H9 (cell line): ENCODE data around the gene USP47. TPM values are rescaled to one million over a fixed set of nuclear protein-coding genes. Genes with fewer than 3 reads are reported as not detected.

Experiments used
- DNase-seq: peaks from one replicate; pipeline ENCODE4 v3.0.0-alpha.2; 2017
- H2AFZ ChIP-seq: one replicate; pipeline ENCODE4 v1.6.1; 2013; ENCODE audit warnings: mild to moderate bottlenecking, low read length, control low read depth, moderate library complexity
- H2AK5ac ChIP-seq: 2 replicates; pipeline ENCODE4 v1.6.1; 2013; ENCODE audit warnings: low read length, control low read depth, mixed read lengths; ENCODE audit not compliant: insufficient read length
- H2BK120ac ChIP-seq: one replicate; pipeline ENCODE4 v1.6.1; 2013; ENCODE audit warnings: low read depth, mild to moderate bottlenecking, low read length, control low read depth, inconsistent platforms; ENCODE audit not compliant: poor library complexity, severe bottlenecking
- H2BK12ac ChIP-seq: 2 replicates; pipeline ENCODE4 v1.6.1; 2013; ENCODE audit warnings: low read length, control low read depth, mixed read lengths, low read depth; ENCODE audit not compliant: insufficient read length
- H2BK15ac ChIP-seq: 2 replicates; pipeline ENCODE4 v1.6.1; 2013; ENCODE audit warnings: low read depth, low read length, control low read depth
- H2BK20ac ChIP-seq: one replicate; pipeline ENCODE4 v1.6.1; 2013; ENCODE audit warnings: low read depth, mild to moderate bottlenecking, low read length, control low read depth, inconsistent platforms; ENCODE audit not compliant: poor library complexity, severe bottlenecking
- H2BK5ac ChIP-seq: 2 replicates; pipeline ENCODE4 v1.6.1; 2013; ENCODE audit warnings: low read length, control low read depth, mixed read lengths; ENCODE audit not compliant: insufficient read length
- H3K14ac ChIP-seq: 2 replicates; pipeline ENCODE4 v1.6.1; 2013; ENCODE audit warnings: low read length, control low read depth; ENCODE audit not compliant: insufficient read depth
- H3K18ac ChIP-seq: 2 replicates; pipeline ENCODE4 v1.6.1; 2013; ENCODE audit warnings: low read depth, mild to moderate bottlenecking, mixed read lengths, low read length, control low read depth; ENCODE audit not compliant: insufficient read length
- H3K23ac ChIP-seq: 2 replicates; pipeline ENCODE4 v1.6.1; 2013; ENCODE audit warnings: low read length, control low read depth, mixed read lengths, low read depth; ENCODE audit not compliant: insufficient read length
- H3K23me2 ChIP-seq: 2 replicates; pipeline ENCODE4 v1.6.1; 2013; ENCODE audit warnings: low read depth, mild to moderate bottlenecking, mixed read lengths, low read length, control low read depth; ENCODE audit not compliant: insufficient read length, poor library complexity, severe bottlenecking
- H3K27ac ChIP-seq: 2 replicates; pipeline ENCODE4 v1.5.1; 2013; ENCODE audit warnings: low read length, control low read depth, mixed read lengths, low read depth; ENCODE audit not compliant: insufficient read length
- H3K27me3 ChIP-seq: 2 replicates; pipeline ENCODE4 v1.6.1; 2013; ENCODE audit warnings: low read length, control low read depth, inconsistent platforms; ENCODE audit not compliant: insufficient read depth
- H3K4ac ChIP-seq: 2 replicates; pipeline ENCODE4 v1.6.1; 2013; ENCODE audit warnings: low read depth, mild to moderate bottlenecking, control low read depth, inconsistent platforms, low read length, moderate library complexity
- H3K4me1 ChIP-seq: 2 replicates; pipeline ENCODE4 v1.6.1; 2013; ENCODE audit warnings: low read length, control low read depth, inconsistent platforms; ENCODE audit not compliant: insufficient read depth
- H3K4me2 ChIP-seq: 2 replicates; pipeline ENCODE4 v1.6.1; 2013; ENCODE audit warnings: low read length, control low read depth, mixed read lengths; ENCODE audit not compliant: insufficient read length, insufficient read depth
- H3K56ac ChIP-seq: 2 replicates; pipeline ENCODE4 v1.6.1; 2013; ENCODE audit warnings: low read depth, mild to moderate bottlenecking, mixed read lengths, low read length, control low read depth; ENCODE audit not compliant: insufficient read length
- H3K79me1 ChIP-seq: 2 replicates; pipeline ENCODE4 v1.6.1; 2013; ENCODE audit warnings: low read depth, mild to moderate bottlenecking, moderate library complexity, low read length, control low read depth, inconsistent platforms; ENCODE audit not compliant: insufficient read depth, poor library complexity, severe bottlenecking
- H3K79me2 ChIP-seq: 2 replicates; pipeline ENCODE4 v1.6.1; 2013; ENCODE audit warnings: low read length, control low read depth, inconsistent platforms; ENCODE audit not compliant: insufficient read depth
- H3K9ac ChIP-seq: 2 replicates; pipeline ENCODE4 v1.6.1; 2013; ENCODE audit warnings: low read length, control low read depth, mixed read lengths; ENCODE audit not compliant: insufficient read length; ENCODE audit errors: extremely low read depth
- H3K9me3 ChIP-seq: one replicate; pipeline ENCODE4 v1.6.1; 2013; ENCODE audit warnings: low read depth, low read length, inconsistent platforms; ENCODE audit not compliant: control insufficient read depth
- H3T11ph ChIP-seq: one replicate; pipeline ENCODE4 v1.6.1; 2013; ENCODE audit warnings: mild to moderate bottlenecking, low read length, control low read depth, inconsistent platforms
- H4K20me1 ChIP-seq: one replicate; pipeline ENCODE4 v1.6.1; 2013; ENCODE audit not compliant: control insufficient read depth, insufficient read length, insufficient read depth
- H4K5ac ChIP-seq: 2 replicates; pipeline ENCODE4 v1.6.1; 2013; ENCODE audit warnings: low read depth, mild to moderate bottlenecking, mixed read lengths, low read length, control low read depth; ENCODE audit not compliant: insufficient read length
- H4K8ac ChIP-seq: replicated peaks from 2 replicates; pipeline ENCODE4 v1.6.1; 2013; ENCODE audit warnings: low read length, control low read depth, mixed read lengths, low read depth; ENCODE audit not compliant: insufficient read length
- H4K91ac ChIP-seq: 2 replicates; pipeline ENCODE4 v1.6.1; 2013; ENCODE audit warnings: low read depth, mild to moderate bottlenecking, moderate library complexity, mixed read lengths, low read length, control low read depth; ENCODE audit not compliant: insufficient read length
- H3K27ac Mint-ChIP-seq, 3 experiments: 2 replicates in 2 of 3; 3 replicates in 1 of 3; pipeline ENCODE4 v1.8.0; 2020 to 2021; ENCODE audit warnings: mixed read lengths in 3 of 3, mild to moderate bottlenecking in 1 of 3, moderate library complexity in 1 of 3
- H3K27me3 Mint-ChIP-seq: 2 replicates; pipeline ENCODE4 v1.8.0; 2021; ENCODE audit warnings: low read depth, mild to moderate bottlenecking, moderate library complexity, mixed read lengths
- H3K36me3 Mint-ChIP-seq, 3 experiments: 2 replicates in 2 of 3; 3 replicates in 1 of 3; pipeline ENCODE4 v1.8.0; 2020 to 2021; ENCODE audit warnings: low read depth in 3 of 3, mixed read lengths in 3 of 3; ENCODE audit not compliant: insufficient read depth in 1 of 3
- H3K4me1 Mint-ChIP-seq, 2 experiments: 2 replicates each; pipeline ENCODE4 v1.8.0; 2020; ENCODE audit warnings: mixed read lengths in 2 of 2
- H3K4me3 Mint-ChIP-seq, 2 experiments: 2 replicates in 1 of 2; 3 replicates in 1 of 2; pipeline ENCODE4 v1.8.0; 2020 to 2021; ENCODE audit warnings: mild to moderate bottlenecking in 2 of 2, mixed read lengths in 2 of 2, moderate library complexity in 1 of 2
- H3K9me3 Mint-ChIP-seq, 2 experiments: 2 replicates in 1 of 2; 3 replicates in 1 of 2; pipeline ENCODE4 v1.8.0; 2020; ENCODE audit warnings: mild to moderate bottlenecking in 2 of 2, mixed read lengths in 2 of 2, moderate library complexity in 1 of 2
- WGBS: extraction: QIAGEN DNeasy Blood & Tissue Kit; methylation state at CpG from one replicate; pipeline ENCODE4 v1.1.7; 2013; ENCODE audit warnings: missing lambda C conversion rate, low lambda C conversion rate, mixed read lengths; ENCODE audit not compliant: insufficient read length; ENCODE audit errors: extremely low coverage; 5-methylcytosine and 5-hydroxymethylcytosine counted together
- total RNA-seq: library from RNA; stranded (reverse); gene quantifications from 2 replicates; pipeline ENCODE4 v1.2.1, GENCODE V29; 2021
- TF ChIP-seq, protein P1 (sequence below): fragments of 200-600 bp; sonication (generic); conservative IDR thresholded peaks from 3 replicates; pipeline ENCODE4 v1.8.0; 2021; ENCODE audit warnings: antibody characterized with exemption, mild to moderate bottlenecking

USP47 gene
- total RNA-seq, 1 experiment from 2014 or later, result 26.7 TPM

DNA sequence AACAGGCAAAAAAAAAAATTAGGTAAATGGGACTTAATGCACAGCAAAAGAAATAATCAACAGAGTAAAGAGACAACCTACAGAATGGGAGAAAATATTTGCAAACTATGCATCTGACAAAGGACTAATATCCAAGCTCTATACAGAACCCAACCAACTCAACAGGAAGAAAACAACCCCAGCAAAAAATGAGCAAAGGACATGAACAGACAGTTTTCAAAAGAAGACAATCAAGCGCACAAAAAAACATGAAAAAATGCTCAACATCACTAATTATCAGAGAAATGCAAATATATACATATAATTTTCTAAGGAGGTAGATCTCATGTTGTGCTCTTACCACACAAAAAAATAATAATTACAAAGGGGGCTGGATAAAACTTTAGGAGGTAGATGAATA is 36.5 kb upstream of the USP47 start:
- no peak overlapping the region for H3T11ph ChIP-seq
- H3K23me2 ChIP-seq, result no peaks in the 10 kb centered on the region
- DNase-seq, result no peak
- H3K79me1 ChIP-seq, result no peaks in the 10 kb centered on the region
- H3K14ac ChIP-seq, result no peak overlapping the region
- H2BK20ac ChIP-seq, result no peak overlapping the region
- H4K8ac ChIP-seq, result no peak overlapping the region
- H3K23ac ChIP-seq, result no peak overlapping the region
- no peak overlapping the region for H3K27ac ChIP-seq
- TF ChIP-seq, protein P1, sequence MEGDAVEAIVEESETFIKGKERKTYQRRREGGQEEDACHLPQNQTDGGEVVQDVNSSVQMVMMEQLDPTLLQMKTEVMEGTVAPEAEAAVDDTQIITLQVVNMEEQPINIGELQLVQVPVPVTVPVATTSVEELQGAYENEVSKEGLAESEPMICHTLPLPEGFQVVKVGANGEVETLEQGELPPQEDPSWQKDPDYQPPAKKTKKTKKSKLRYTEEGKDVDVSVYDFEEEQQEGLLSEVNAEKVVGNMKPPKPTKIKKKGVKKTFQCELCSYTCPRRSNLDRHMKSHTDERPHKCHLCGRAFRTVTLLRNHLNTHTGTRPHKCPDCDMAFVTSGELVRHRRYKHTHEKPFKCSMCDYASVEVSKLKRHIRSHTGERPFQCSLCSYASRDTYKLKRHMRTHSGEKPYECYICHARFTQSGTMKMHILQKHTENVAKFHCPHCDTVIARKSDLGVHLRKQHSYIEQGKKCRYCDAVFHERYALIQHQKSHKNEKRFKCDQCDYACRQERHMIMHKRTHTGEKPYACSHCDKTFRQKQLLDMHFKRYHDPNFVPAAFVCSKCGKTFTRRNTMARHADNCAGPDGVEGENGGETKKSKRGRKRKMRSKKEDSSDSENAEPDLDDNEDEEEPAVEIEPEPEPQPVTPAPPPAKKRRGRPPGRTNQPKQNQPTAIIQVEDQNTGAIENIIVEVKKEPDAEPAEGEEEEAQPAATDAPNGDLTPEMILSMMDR, result no peak
- H3K79me2 ChIP-seq, result no peaks in the 10 kb centered on the region; the same call in 1 of the 2 replicates
- H2BK12ac ChIP-seq, result no peak overlapping the region
- H3K18ac ChIP-seq, result no peak overlapping the region
- H3K27ac Mint-ChIP-seq, result no peak overlapping the region
- H2AK5ac ChIP-seq, result no peak overlapping the region
- no peak overlapping the region for H2AFZ ChIP-seq
- no peak overlapping the region for H3K4me3 Mint-ChIP-seq
- H3K36me3 Mint-ChIP-seq, result no peaks in the 10 kb centered on the region
- H2BK15ac ChIP-seq, result no peak overlapping the region
- no peak overlapping the region for H4K5ac ChIP-seq
- no peaks in the 10 kb centered on the region for H3K9me3 ChIP-seq
- H4K20me1 ChIP-seq, result no peaks in the 10 kb centered on the region
- peaks cover 0 to 3% of the 10 kb centered on the region in 2 experiments; a peak in 2 of 5 replicates for H3K9me3 Mint-ChIP-seq
- H2BK5ac ChIP-seq, result no peak overlapping the region
- H3K27me3 ChIP-seq, result no peaks in the 10 kb centered on the region
- H3K4me1 ChIP-seq, result no peaks in the 10 kb centered on the region
- H4K91ac ChIP-seq, result no peak overlapping the region
- H3K9ac ChIP-seq, result no peak overlapping the region
- no peaks in the 10 kb centered on the region for H3K4me1 Mint-ChIP-seq
- H3K56ac ChIP-seq, result no peak overlapping the region
- no peaks in the 10 kb centered on the region; the same call in 1 of the 2 replicates for H3K27me3 Mint-ChIP-seq
- no peak overlapping the region for H3K4me2 ChIP-seq
- no CpG with 5 or more reads among the region's 1 CpG for WGBS
- no peak overlapping the region for H3K4ac ChIP-seq
- no peak overlapping the region for H2BK120ac ChIP-seq
